Adrenal gland (tissue), 12 donors: ENCODE measurements around the gene DMXL1. TPM values are rescaled to one million over a fixed set of nuclear protein-coding genes. Genes with fewer than 3 reads are reported as not detected.

Source experiments
- DNase-seq, 7 donors: peaks; one replicate each; pipeline ENCODE4 v3.0.0-alpha.2; 2019 to 2020
- H3K27ac ChIP-seq, 5 donors: fragments of 200-600 bp; sonication (generic) in 4 of 5; 1 replicate in 3 of 5; 2 replicates in 2 of 5; pipeline versions ENCODE4 v1.5.1 to v1.8.0; 2016 to 2020; ENCODE audit warnings: mild to moderate bottlenecking in 1 of 5
- H3K27me3 ChIP-seq: fragments of 200-600 bp; 2 replicates; pipeline ENCODE4 v1.8.0; 2021
- H3K36me3 ChIP-seq, 2 donors: fragments of 200-600 bp; replicated peaks in 1 of 2; 1 replicate in 1 of 2; 2 replicates in 1 of 2; pipeline versions ENCODE4 v1.5.1 to v1.8.0; 2018 to 2022
- H3K4me1 ChIP-seq, 2 donors: fragments of 200-600 bp; replicated peaks in 1 of 2; 1 replicate in 1 of 2; 2 replicates in 1 of 2; pipeline versions ENCODE4 v1.5.1 to v1.8.0; 2018 to 2021
- H3K4me3 ChIP-seq, 4 donors: fragments of 200-600 bp; sonication (generic) in 3 of 4; one replicate each; pipeline ENCODE4 v1.5.1; 2016 to 2018
- H3K9me3 ChIP-seq, 3 donors: fragments of 200-600 bp; sonication (generic) in 1 of 3; replicated peaks in 1 of 3; 1 replicate in 2 of 3; 2 replicates in 1 of 3; pipeline versions ENCODE4 v1.5.1 to v1.8.0; 2016 to 2021
- POLR2A ChIP-seq, 2 donors: fragments of 450-650 bp; IDR thresholded peaks; one replicate each; pipeline ENCODE4 v1.6.1; 2017; ENCODE audit warnings: antibody characterized with exemption in 2 of 2, mild to moderate bottlenecking in 2 of 2, moderate library complexity in 1 of 2
- WGBS, 4 donors: extraction: QIAGEN DNeasy Blood & Tissue Kit in 2 of 4; methylation state at CpG; one replicate each; pipeline versions ENCODE4 v1.1.5 to v1.1.7; 2013 to 2017; 5-methylcytosine and 5-hydroxymethylcytosine counted together
- intact Hi-C, 2 donors: fragments of 100-400 bp; cut with DNase I; formaldehyde crosslinking; loops; one replicate each; pipeline versions ENCODE4 v1.14.1 to v1.15.0; 2022 to 2023
- polyA plus RNA-seq, 3 donors: library from polyadenylated mRNA; stranded (reverse); fragments of 200-250 nt in 2 of 3; fragments of 350-450 nt in 1 of 3; fragmentation: Illumina TruSeq in 1 of 3; extraction: RNeasy Lipid Tissue Mini Kit (QIAGEN cat#74804) in 1 of 3; gene quantifications; one replicate each; pipeline ENCODE4 v1.2.3, GENCODE V29; 2013 to 2014
- total RNA-seq, 9 donors: library from RNA; depleted of rRNA in 4 of 9; stranded (reverse); fragments of >200 nt in 4 of 9; fragments of 120-200 nt in 1 of 9; fragmentation: NEBNext Ultra II Directional in 1 of 9; extraction: Animal tissue kit (Norgen Biotek cat#: 25700) in 1 of 9; gene quantifications; one replicate each; pipeline versions ENCODE4 v1.1.0 to v1.2.4, GENCODE V29; 2013 to 2023
- TF ChIP-seq, protein P1 (sequence below), 6 experiments: fragments of 450-650 bp in 4 of 6; fragments of 200-600 bp in 2 of 6; sonication (generic) in 1 of 6; IDR thresholded peaks; 1 replicate in 5 of 6; 2 replicates in 1 of 6; pipeline versions ENCODE4 v1.5.1 to v1.8.0; 2016 to 2021; ENCODE audit warnings: antibody characterized with exemption in 6 of 6, mild to moderate bottlenecking in 2 of 6, moderate library complexity in 1 of 6
- donor health status: healthy with polysubstance abuse.
- donor health status: Bipolar disorder and iron deficiency.
- donor health status: DM: yes; HTN: yes; CAD: no.
- donor health status: DM: no; HTN: no; CAD: no.
- donor health status: DM: no; HTN: no; CAD: no.
- donor health status: DM: yes; HTN: yes; CAD: no.

The DMXL1 gene
- total and polyA plus RNA-seq, 12 donors, result 15.1 to 91.1 (median 41.2) TPM

DNA sequence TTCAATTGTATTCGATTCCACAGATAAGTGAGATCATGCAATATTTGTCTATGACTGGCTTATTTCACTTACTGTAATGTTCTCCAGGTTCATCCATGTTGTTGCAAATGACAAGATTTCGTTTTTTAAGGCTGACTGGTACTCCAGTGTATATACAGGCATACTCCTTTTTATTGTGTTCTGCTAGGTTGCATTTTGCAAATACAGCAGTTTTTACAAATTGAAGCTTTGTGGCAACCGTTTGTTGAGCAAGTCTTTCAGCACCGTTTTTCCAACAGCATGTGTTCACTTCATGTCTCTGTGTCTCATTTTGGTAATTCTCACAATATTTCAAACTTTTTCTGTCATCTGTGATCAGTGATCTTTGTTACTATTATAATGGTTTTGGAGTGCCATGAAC, 82.7 kb downstream of the DMXL1 start:
- no peak overlapping the region for H3K27ac ChIP-seq
- TF ChIP-seq POLR2A (IDR thresholded peaks at IDR 0.05), result no peak
- TF ChIP-seq, protein P1, sequence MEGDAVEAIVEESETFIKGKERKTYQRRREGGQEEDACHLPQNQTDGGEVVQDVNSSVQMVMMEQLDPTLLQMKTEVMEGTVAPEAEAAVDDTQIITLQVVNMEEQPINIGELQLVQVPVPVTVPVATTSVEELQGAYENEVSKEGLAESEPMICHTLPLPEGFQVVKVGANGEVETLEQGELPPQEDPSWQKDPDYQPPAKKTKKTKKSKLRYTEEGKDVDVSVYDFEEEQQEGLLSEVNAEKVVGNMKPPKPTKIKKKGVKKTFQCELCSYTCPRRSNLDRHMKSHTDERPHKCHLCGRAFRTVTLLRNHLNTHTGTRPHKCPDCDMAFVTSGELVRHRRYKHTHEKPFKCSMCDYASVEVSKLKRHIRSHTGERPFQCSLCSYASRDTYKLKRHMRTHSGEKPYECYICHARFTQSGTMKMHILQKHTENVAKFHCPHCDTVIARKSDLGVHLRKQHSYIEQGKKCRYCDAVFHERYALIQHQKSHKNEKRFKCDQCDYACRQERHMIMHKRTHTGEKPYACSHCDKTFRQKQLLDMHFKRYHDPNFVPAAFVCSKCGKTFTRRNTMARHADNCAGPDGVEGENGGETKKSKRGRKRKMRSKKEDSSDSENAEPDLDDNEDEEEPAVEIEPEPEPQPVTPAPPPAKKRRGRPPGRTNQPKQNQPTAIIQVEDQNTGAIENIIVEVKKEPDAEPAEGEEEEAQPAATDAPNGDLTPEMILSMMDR (IDR thresholded peaks at IDR 0.05), result no peak
- H3K36me3 ChIP-seq, result peaks cover 0 to 21% of the 10 kb centered on the region in 2 donors
- no peaks in the 10 kb centered on the region for H3K4me1 ChIP-seq
- H3K27me3 ChIP-seq, result no peaks in the 10 kb centered on the region
- H3K9me3 ChIP-seq, result peaks cover 0 to 6% (median 0%) of the 10 kb centered on the region in 3 donors
- no peak for DNase-seq
- intact Hi-C loops, result no loop called here
- no peak overlapping the region for H3K4me3 ChIP-seq
- WGBS, 4 donors, result 94 to 96% (median 95%) methylated on average over 4 of the region's 4 CpGs

DNA sequence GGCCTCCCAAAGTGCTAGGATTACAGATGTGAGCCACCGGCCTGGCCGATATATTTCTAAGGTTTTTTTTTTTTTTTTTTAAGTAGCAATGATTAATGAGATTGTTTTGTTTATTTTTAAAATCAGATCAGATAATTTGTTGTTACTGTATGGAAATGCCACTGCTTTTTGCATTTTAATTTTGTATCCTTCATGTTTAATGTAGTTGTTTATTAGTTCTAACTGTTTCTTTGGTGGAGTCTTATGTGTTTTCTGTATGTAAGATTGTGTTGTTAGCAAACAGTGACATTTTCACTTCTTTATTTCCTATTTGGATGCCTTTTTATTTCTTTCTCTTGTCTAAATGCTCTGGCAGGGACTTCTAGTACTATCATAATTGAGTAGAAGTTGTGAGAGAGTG, 87.3 kb downstream of the DMXL1 start:
- Histone ChIP-seq H3K4me1 (no peaks in the 10 kb centered on the region), H3K27ac (no peak overlapping the region), H3K4me3 (no peak overlapping the region), H3K27me3 (no peaks in the 10 kb centered on the region), H3K9me3 (peaks cover 0 to 6% (median 0%) of the 10 kb centered on the region in 3 donors), H3K36me3 (no peaks in the 10 kb centered on the region)
- no peak for DNase-seq
- 93 to 98% (median 98%) methylated on average over 2 of the region's 2 CpGs for WGBS, 4 donors
- no peak for TF ChIP-seq POLR2A (IDR thresholded peaks at IDR 0.05)
- TF ChIP-seq, protein P1 (IDR thresholded peaks at IDR 0.05), result no peak
- intact Hi-C loops, result no loop called here

DNA sequence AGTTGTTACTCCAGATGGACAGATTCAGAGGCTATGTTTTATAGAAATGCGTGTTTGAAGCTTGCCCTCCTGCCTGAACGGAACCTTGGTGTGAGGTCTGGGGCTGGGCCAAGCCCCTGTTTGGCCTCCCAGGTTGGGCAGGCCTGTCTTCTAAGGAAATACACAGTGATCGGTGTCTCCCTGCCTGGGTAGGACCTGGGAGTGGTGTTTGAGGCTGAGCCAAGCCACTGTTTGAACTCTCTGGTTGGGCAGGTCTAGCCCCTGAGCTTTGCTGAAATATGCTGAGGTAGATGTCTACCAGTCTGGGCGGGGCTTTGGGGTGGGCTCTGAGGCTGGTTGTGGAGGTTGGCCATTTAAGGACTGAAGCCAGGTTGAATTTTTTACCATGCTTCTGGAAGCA, 90.5 kb downstream of the DMXL1 start:
- Histone ChIP-seq H3K27me3 (no peaks in the 10 kb centered on the region), H3K9me3 (peaks cover 0 to 6% (median 0%) of the 10 kb centered on the region in 3 donors), H3K27ac (no peak overlapping the region), H3K4me1 (no peaks in the 10 kb centered on the region), H3K4me3 (no peak overlapping the region), H3K36me3 (no peaks in the 10 kb centered on the region)
- intact Hi-C loops, result no loop called here
- WGBS, 4 donors, result 94 to 97% (median 97%) methylated on average over 4 of the region's 4 CpGs
- TF ChIP-seq POLR2A (IDR thresholded peaks at IDR 0.05), result no peak
- TF ChIP-seq, protein P1 (IDR thresholded peaks at IDR 0.05), result no peak
- no peak for DNase-seq

DNA sequence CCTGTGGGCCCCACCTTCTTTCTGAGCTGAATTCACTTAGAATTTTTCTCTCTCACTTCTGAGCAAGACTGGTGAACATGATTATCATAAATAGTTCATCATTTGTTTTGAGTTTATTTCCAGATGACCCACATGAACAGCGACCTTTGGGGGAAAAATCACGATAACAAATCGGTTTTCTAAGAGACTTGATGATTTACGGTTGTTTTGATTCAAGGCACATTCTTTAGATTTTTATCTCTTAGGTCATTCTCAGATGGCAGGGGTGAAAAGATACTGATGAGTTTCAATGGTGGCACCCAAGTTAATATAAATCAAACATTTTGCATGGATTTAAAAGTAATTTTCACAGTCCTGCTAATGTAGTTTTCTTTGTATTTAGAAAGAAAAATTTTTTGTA, 95.1 kb downstream of the DMXL1 start:
- intact Hi-C loops, result no loop called here
- WGBS, 4 donors, result 44 to 52% (median 46%) methylated on average over 4 of the region's 4 CpGs
- Histone ChIP-seq H3K27me3 (no peaks in the 10 kb centered on the region), H3K27ac (no peak overlapping the region), H3K36me3 (peaks cover 0 to 9% of the 10 kb centered on the region in 2 donors), H3K4me1 (no peaks in the 10 kb centered on the region), H3K9me3 (no peaks in the 10 kb centered on the region), H3K4me3 (no peak overlapping the region)
- TF ChIP-seq POLR2A (IDR thresholded peaks at IDR 0.05), result no peak
- TF ChIP-seq, protein P1 (IDR thresholded peaks at IDR 0.05), result no peak
- DNase-seq, result no peak
